ENCODE measurements around the gene TUBB2A.

DNA sequence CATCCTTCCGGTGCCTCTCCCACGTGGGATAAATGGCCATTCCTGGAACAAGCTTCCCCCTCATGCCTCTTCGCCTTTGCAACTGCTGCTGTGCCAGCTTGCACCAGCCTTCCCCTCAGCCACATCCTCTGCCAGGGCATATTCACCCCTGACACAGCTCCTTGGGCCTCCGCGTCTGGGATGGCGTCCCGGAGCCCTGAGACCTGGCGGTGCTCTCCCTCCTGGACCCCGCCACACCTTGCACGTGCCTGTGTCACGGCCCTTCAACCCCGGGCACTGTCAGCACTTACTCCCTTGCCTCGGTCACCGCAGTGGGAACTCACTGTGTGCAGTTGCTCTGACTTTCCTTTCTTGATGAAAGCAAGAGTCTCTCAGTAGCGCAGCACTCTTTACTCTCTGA, 25.6 kb downstream of the TUBB2A start:
- TF ChIP-seq, protein P1, sequence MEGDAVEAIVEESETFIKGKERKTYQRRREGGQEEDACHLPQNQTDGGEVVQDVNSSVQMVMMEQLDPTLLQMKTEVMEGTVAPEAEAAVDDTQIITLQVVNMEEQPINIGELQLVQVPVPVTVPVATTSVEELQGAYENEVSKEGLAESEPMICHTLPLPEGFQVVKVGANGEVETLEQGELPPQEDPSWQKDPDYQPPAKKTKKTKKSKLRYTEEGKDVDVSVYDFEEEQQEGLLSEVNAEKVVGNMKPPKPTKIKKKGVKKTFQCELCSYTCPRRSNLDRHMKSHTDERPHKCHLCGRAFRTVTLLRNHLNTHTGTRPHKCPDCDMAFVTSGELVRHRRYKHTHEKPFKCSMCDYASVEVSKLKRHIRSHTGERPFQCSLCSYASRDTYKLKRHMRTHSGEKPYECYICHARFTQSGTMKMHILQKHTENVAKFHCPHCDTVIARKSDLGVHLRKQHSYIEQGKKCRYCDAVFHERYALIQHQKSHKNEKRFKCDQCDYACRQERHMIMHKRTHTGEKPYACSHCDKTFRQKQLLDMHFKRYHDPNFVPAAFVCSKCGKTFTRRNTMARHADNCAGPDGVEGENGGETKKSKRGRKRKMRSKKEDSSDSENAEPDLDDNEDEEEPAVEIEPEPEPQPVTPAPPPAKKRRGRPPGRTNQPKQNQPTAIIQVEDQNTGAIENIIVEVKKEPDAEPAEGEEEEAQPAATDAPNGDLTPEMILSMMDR (IDR thresholded peaks at IDR 0.05) = no peak
- no peak for TF ChIP-seq EP300 (IDR thresholded peaks at IDR 0.05)
- TF ChIP-seq POLR2A (IDR thresholded peaks at IDR 0.05) = no peak

All from sigmoid colon (tissue), 4 donors.